Dedifferentiated amniotic fluid mesenchymal stem cell (primary cell): ENCODE results near the gene LIMD2.

Experiments
- DNase-seq: peaks from one replicate; pipeline ENCODE4 v3.0.0-alpha.2; 2016; ENCODE audit errors: extremely low spot score

LIMD2 gene

GRCh38 chr17:63701456-63701820, 1.5 kb upstream of the LIMD2 start:
- DNase-seq, result no peak

- no peak for DNase-seq
These were observed 867 bp upstream of the LIMD2 start for GRCh38 chr17:63700528-63701455.

- DNase-seq, result no peak
These were observed 863 bp downstream of the LIMD2 start for GRCh38 chr17:63698886-63699637.

DNA sequence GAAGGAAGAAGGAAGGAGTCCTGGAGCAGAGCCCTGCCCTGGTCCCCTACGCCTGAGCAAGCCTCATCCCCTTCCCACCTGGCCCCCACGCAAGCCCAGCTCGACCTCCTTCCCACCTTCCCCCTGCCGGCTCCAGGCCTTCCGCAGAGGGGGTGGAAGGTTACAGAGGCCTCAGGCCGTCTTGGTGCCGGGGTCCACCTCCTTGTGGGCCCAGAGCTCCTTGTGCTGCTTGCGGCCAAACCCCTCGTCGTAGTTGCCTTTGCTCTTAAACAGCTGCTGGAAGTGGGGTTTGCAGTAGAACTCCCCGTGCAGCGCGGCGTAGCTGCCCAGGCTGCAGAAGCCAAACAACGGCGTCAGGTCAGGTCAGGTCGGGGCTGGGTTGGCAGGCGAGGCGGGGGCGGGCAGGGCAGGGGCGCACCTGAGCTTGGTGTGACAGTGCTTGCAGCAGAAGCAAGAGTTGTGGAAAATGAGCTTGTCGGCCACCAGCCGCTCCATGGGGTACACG, 1.5 kb downstream of the LIMD2 start:
- no peak for DNase-seq

DNA sequence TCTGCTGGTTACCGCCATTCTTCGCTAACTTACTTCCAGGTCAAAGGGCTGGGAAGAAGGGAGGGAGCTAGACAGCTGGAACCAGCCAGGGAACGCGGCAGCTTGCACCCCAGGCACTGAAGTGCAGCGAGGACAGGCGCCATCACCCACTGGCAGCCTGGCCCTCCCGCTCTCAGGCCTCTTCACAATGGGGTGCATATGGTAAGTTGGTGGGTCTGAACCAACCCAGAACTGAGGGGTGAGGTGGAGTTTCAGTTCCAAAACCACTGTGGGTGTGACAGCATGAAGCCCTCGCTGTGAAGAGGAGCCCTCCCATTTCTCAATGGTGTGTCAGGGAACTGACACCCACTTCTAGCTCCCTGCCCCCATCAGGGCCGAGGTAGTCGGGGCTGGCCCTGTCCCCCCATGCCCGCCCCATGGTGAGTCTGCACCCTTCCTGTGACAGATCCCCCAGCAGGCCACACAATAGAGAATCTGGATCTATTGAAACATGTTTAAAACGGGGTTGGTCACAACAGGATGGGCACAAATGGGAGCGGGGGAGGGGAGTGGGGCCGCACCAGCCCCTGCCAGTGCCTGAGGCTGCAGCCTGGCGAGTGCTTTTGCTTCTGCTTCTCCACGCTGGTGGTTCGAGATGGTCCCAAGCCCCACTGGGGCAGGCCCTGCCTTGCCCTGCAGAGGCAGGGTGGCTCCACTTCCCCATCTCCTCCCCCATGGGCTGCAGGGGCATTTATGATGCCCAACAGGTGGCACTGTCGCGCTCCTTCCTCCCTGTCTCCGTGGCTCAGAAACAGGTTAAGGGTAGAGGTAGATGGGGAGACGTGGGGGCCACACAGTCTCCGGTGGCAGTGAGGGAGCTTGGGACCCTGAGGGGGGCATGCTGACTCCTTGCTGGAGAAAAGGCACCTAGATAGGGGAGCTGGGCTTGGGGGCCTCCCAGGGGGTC, 2.3 kb downstream of the LIMD2 start:
- no peak for DNase-seq

DNA sequence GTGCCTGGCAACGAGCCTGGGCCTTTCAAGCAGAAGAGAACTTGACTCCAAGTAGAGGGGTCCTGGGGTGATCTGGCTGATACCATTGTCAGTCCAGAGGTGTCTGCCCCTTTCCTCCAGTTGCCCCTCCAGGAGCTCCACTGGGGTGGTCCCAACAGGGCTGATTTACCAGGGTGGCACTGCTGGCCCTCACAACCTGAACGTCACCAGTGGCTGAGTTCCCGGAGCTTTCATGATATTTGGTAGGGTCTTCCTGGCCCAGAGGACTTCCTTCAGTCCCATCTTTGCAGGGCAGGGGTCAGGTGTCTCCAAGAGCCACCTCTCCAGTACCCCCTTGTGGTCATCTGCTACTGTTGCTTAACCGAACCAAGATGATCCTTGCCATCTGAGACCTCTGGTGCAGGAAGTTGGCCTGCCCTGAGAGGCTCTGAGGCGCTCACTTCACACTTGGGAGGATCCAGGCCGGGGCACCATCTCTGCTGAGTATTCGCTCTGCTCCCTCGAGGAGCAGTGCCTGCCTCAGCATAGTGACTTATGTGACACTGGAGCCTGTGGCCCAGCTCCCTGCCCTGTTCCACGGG, 3.5 kb downstream of the LIMD2 start:
- no peak for DNase-seq

- no peak for DNase-seq
These were observed 4.0 kb downstream of the LIMD2 start for GRCh38 chr17:63695889-63696288.

DNA sequence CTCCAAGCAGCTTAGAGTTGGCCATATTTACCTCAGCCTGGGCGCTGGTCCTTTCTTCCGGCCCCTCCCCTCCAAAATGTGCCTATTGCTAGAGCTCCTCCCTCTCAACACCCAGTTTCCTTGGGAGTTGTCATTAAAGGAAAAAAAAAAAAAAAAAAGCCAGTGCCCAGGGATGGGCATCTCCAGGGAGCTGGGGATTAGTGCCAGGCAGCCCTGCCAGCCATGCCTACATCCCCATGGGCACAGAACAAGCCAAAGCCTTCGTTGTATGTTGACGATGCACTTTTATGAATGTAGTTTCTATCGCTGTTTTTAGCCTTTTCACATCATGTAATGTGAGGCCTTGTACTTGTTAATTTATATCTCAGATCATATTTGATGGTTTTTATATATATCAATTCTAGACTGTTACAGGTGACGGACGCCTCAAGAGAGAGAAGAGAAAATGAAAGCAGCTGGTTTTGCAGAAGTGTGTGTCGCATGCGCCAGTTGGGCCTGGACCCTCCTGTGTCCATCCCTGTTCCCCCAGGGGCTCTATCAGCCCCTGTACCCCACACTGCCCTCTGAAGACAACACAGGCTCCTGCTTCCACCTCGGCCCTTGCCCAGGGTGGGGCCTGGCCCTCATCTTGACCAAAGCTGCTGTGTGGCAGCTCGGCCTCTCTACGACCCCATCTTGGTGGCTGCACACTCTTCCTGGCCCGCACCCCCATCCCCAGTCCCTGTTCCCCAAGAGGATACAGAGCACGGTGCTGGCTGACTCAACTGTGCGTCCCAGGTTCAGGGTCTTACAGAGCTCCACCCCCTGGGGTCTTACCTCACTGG, 4.8 kb downstream of the LIMD2 start:
- DNase-seq, result no peak

GRCh38 chr17:63694229-63694949, 5.5 kb downstream of the LIMD2 start:
- DNase-seq, result no peak

GRCh38 chr17:63693411-63694113, 6.4 kb downstream of the LIMD2 start:
- DNase-seq, result no peak

GRCh38 chr17:63692195-63692816, 7.6 kb downstream of the LIMD2 start:
- DNase-seq, result no peak

GRCh38 chr17:63689479-63689878, 10.4 kb downstream of the LIMD2 start:
- DNase-seq, result no peak

GRCh38 chr17:63688396-63689020, 11.4 kb downstream of the LIMD2 start:
- no peak for DNase-seq

DNA sequence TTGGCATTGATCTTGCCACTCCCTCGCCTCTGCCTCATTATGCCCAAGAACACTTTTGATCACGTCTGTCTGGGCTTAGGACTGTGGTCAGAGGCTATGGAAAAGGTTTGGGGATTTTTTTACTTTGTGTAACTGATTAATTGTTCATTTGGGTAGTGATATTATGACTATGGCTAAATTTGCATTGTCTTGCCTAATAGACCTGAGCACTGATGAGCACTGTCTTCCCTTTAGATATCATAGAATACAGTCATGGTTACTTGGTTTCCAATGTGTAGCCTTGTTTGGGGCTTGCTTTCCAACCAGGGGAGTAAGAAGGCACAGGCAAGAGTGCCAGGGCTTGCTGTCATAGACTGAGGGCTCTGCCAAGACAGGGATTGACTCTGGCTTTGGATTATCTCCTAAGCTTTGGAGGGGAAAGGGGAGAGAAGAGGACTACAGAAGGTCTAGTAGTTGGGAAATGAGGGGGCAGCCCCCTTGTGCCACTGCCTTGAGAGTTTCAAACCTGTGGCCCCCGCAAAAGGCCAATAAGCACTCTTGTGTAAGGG, 13.7 kb downstream of the LIMD2 start:
- DNase-seq, result no peak

GRCh38 chr17:63685578-63685977, 14.3 kb downstream of the LIMD2 start:
- DNase-seq, result no peak

DNA sequence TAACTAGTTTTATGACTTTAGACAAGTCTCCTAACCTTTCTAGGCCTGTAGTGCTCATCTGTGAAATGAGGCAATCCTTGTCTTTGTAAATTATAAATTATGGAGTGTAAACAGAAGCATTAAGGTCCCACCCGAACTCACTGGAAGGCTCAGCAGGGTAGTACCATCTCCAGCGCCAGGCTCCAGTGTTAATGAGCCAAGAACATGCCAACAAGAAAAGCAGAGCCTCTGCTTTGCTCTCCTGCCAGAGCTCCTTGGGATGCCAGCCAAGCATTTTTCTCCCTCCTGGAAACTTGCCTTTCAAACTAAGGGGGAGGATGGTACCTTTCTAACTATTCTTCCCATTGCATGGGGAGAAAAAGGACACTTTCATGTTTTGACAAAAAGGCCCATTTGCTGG, 14.9 kb downstream of the LIMD2 start:
- DNase-seq, result no peak

DNA sequence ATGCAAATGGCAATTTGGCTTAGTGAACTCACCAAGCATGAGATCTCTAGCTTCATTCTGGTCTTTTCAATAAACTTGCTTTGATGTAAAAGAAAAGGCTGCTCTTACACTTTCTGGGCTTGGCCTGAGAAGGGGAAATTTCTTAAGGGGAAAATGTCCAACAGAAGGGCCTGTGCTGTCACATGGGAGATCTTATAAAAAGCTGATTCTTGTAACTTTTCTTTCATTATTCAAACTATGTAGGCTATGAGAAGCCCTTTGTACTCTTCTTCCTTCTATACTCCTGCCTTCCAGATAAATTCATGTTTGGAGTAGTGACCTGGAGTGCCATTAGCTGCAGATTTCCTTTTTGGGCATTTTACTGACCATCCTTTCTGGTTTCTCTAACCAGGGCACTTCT, 16.9 kb downstream of the LIMD2 start:
- DNase-seq, result no peak

DNA sequence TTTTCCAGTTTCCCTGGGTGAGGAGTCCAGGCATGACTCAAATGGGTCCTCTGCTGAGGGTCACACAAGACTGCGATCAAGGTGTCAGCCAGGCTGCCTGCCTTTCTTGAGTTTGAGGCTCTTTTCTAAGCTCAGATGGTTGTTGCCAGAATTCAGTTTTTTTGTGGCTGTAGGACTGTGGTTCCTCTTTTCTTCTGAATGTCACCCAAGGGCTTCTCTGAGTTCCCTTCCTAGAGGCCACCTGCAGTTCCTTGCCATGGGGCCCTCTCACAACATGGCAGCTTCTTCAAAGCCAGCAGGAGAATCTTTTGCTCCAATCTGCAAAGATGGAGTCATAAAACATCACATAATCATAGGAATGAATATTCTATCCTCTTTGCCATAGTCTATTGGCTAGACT, 17.5 kb downstream of the LIMD2 start:
- no peak for DNase-seq
